ENCODE measurements around the gene PARD3. TPM values are rescaled to one million over a fixed set of nuclear protein-coding genes. Genes with fewer than 3 reads are reported as not detected.

PARD3 gene
- total RNA-seq, 2 donors from 2014 or later = 32.0 to 61.9 TPM

- intact Hi-C loops (cut with DNase I) = no loop called here
- H3K4me3 ChIP-seq = no peak overlapping the region
- WGBS = 59% methylated on average over 7 of the region's 7 CpGs
- H3K27me3 ChIP-seq (replicated peaks; ENCODE audit: insufficient read depth) = no peaks in the 10 kb centered on the region
- TF ChIP-seq POLR2A (IDR thresholded peaks at IDR 0.05) (no peak), POLR2AphosphoS5 (IDR thresholded peaks at IDR 0.05) (no peak), CTCF (IDR thresholded peaks at IDR 0.05) (no peak)
- H3K36me3 ChIP-seq = no peaks in the 10 kb centered on the region
- no peaks in the 10 kb centered on the region for H3K4me1 ChIP-seq (replicated peaks)
- H3K9me3 ChIP-seq = no peaks in the 10 kb centered on the region
- H3K27ac ChIP-seq = no peak overlapping the region
- no peak for DNase-seq (ENCODE audit: low spot score)
Measured at GRCh38 chr10:34235164-34235832, 579.8 kb downstream of the PARD3 start.

GRCh38 chr10:34232481-34232880, 582.6 kb downstream of the PARD3 start:
- Histone ChIP-seq H3K36me3 (no peaks in the 10 kb centered on the region), H3K4me1 (replicated peaks) (no peaks in the 10 kb centered on the region), H3K27ac (no peak overlapping the region), H3K27me3 (replicated peaks; ENCODE audit: insufficient read depth) (no peaks in the 10 kb centered on the region), H3K9me3 (no peaks in the 10 kb centered on the region), H3K4me3 (no peak overlapping the region)
- no peak for DNase-seq (ENCODE audit: low spot score)
- 72% methylated on average over 4 of the region's 4 CpGs for WGBS
- intact Hi-C loops (cut with DNase I) = no loop called here
- TF ChIP-seq POLR2AphosphoS5 (IDR thresholded peaks at IDR 0.05) (no peak), CTCF (IDR thresholded peaks at IDR 0.05) (no peak), POLR2A (IDR thresholded peaks at IDR 0.05) (no peak)

- H3K36me3 ChIP-seq = no peaks in the 10 kb centered on the region
- 83% methylated on average over 11 of the region's 11 CpGs for WGBS
- intact Hi-C loops (cut with DNase I) = no loop called here
- no peak overlapping the region for H3K27ac ChIP-seq
- H3K4me3 ChIP-seq = no peak overlapping the region
- no peak for DNase-seq (ENCODE audit: low spot score)
- H3K4me1 ChIP-seq (replicated peaks) = no peaks in the 10 kb centered on the region
- no peak for TF ChIP-seq CTCF (IDR thresholded peaks at IDR 0.05)
- TF ChIP-seq POLR2A (IDR thresholded peaks at IDR 0.05) = no peak
- no peak for TF ChIP-seq POLR2AphosphoS5 (IDR thresholded peaks at IDR 0.05)
- H3K9me3 ChIP-seq = no peaks in the 10 kb centered on the region
- H3K27me3 ChIP-seq (replicated peaks; ENCODE audit: insufficient read depth) = no peaks in the 10 kb centered on the region
Measured at GRCh38 chr10:34231441-34232180, 583.5 kb downstream of the PARD3 start.

- Histone ChIP-seq H3K4me3 (no peak overlapping the region), H3K9me3 (no peaks in the 10 kb centered on the region), H3K4me1 (replicated peaks) (no peaks in the 10 kb centered on the region), H3K27me3 (replicated peaks; ENCODE audit: insufficient read depth) (no peaks in the 10 kb centered on the region), H3K36me3 (no peaks in the 10 kb centered on the region), H3K27ac (no peak overlapping the region)
- TF ChIP-seq CTCF (IDR thresholded peaks at IDR 0.05) (no peak), POLR2AphosphoS5 (IDR thresholded peaks at IDR 0.05) (no peak), POLR2A (IDR thresholded peaks at IDR 0.05) (no peak)
- 60% methylated on average over 3 of the region's 3 CpGs for WGBS
- DNase-seq (ENCODE audit: low spot score) = no peak
- intact Hi-C loops (cut with DNase I) = no loop called here
Measured at GRCh38 chr10:34229917-34230316, 585.2 kb downstream of the PARD3 start.

GRCh38 chr10:34228066-34228465, 587.0 kb downstream of the PARD3 start:
- no peaks in the 10 kb centered on the region for H3K4me1 ChIP-seq (replicated peaks)
- H3K27me3 ChIP-seq (replicated peaks; ENCODE audit: insufficient read depth) = no peaks in the 10 kb centered on the region
- WGBS = 92% methylated on average over 7 of the region's 7 CpGs
- H3K4me3 ChIP-seq = no peak overlapping the region
- no peak for TF ChIP-seq POLR2AphosphoS5 (IDR thresholded peaks at IDR 0.05)
- TF ChIP-seq POLR2A (IDR thresholded peaks at IDR 0.05) = no peak
- no peaks in the 10 kb centered on the region for H3K9me3 ChIP-seq
- H3K27ac ChIP-seq = no peak overlapping the region
- intact Hi-C loops (cut with DNase I) = no loop called here
- no peaks in the 10 kb centered on the region for H3K36me3 ChIP-seq
- DNase-seq (ENCODE audit: low spot score) = no peak
